HG02981 (cell line): ENCODE results near the gene ARSA.

Experiments used
- ATAC-seq: cut with Tn5 transposase; IDR thresholded peaks from one replicate; pipeline ENCODE4 v1.9.1; 2021; ENCODE audit warnings: mild to moderate bottlenecking, moderate library complexity; ENCODE audit not compliant: unreplicated experiment

Gene ARSA

GRCh38 chr22:50606165-50606945 lies 21.6 kb downstream of the ARSA start:
- no peak for ATAC-seq

GRCh38 chr22:50605613-50606074 lies 22.3 kb downstream of the ARSA start:
- no peak for ATAC-seq

- no peak for ATAC-seq
Measured at GRCh38 chr22:50605002-50605612, 22.8 kb downstream of the ARSA start.

- ATAC-seq, result no peak
Measured at GRCh38 chr22:50604256-50605001, 23.5 kb downstream of the ARSA start.

GRCh38 chr22:50603511-50604255 lies 24.3 kb downstream of the ARSA start:
- no peak for ATAC-seq

GRCh38 chr22:50602338-50602700 lies 25.6 kb downstream of the ARSA start:
- no peak for ATAC-seq

GRCh38 chr22:50601669-50602337 lies 26.1 kb downstream of the ARSA start:
- no peak for ATAC-seq

- no peak for ATAC-seq
Measured at GRCh38 chr22:50600967-50601668, 26.8 kb downstream of the ARSA start.

- no peak for ATAC-seq
Measured at GRCh38 chr22:50600538-50600937, 27.4 kb downstream of the ARSA start, which contains the start of gene MAPK8IP2. MAPK8IP2 (plus strand) TSS chr22:50600793; CDS start chr22:50600819, 26 bp downstream.

- no peak for ATAC-seq
Measured at GRCh38 chr22:50599816-50600455, 28.0 kb downstream of the ARSA start.

- ATAC-seq, result no peak
Measured at GRCh38 chr22:50597097-50597496, 30.9 kb downstream of the ARSA start.

GRCh38 chr22:50595189-50595588 lies 32.8 kb downstream of the ARSA start:
- no peak for ATAC-seq

- no peak for ATAC-seq
Measured at GRCh38 chr22:50587407-50587806, 40.5 kb downstream of the ARSA start.

- ATAC-seq, result no peak
Measured at GRCh38 chr22:50586416-50586815, 41.5 kb downstream of the ARSA start.

GRCh38 chr22:50585781-50586180 lies 42.2 kb downstream of the ARSA start:
- ATAC-seq, result no peak

GRCh38 chr22:50585238-50585637 lies 42.7 kb downstream of the ARSA start:
- no peak for ATAC-seq

GRCh38 chr22:50584106-50585096 lies 43.6 kb downstream of the ARSA start:
- no peak for ATAC-seq

- peak; percentile 19 for ATAC-seq
Measured at GRCh38 chr22:50583294-50583861, 44.6 kb downstream of the ARSA start.
